Stomach (tissue), 4 donors: ENCODE measurements around the gene PPP1R1A.

Source experiments
- CTCF ChIP-seq, 7 experiments: fragments of 450-650 bp in 4 of 7; fragments of 200-600 bp in 3 of 7; sonication (generic) in 3 of 7; IDR thresholded peaks; one replicate each; pipeline ENCODE4 v1.5.1; 2016 to 2019; ENCODE audit warnings: antibody characterized with exemption in 7 of 7, control low read depth in 2 of 7, mild to moderate bottlenecking in 1 of 7
- EP300 ChIP-seq: sonication (generic); formaldehyde crosslinking; IDR thresholded peaks from one replicate; pipeline ENCODE4 v1.6.1; 2017; ENCODE audit warnings: antibody characterized with exemption
- POLR2A ChIP-seq, 4 donors: fragments of 450-650 bp; IDR thresholded peaks; one replicate each; pipeline ENCODE4 v1.6.1; 2016; ENCODE audit warnings: antibody characterized with exemption in 4 of 4, control low read depth in 2 of 4, mild to moderate bottlenecking in 1 of 4, moderate library complexity in 1 of 4
- POLR2AphosphoS5 ChIP-seq, 3 donors: sonication (generic); formaldehyde crosslinking; IDR thresholded peaks; one replicate each; pipeline ENCODE4 v1.6.1; 2016; ENCODE audit warnings: antibody characterized with exemption in 3 of 3

GRCh38 chr12:54608769-54609168 lies 20.3 kb upstream of the PPP1R1A start:
- TF ChIP-seq CTCF (IDR thresholded peaks at IDR 0.05), result no peak
- TF ChIP-seq POLR2A (IDR thresholded peaks at IDR 0.05), result no peak
- no peak for TF ChIP-seq EP300
- no peak for TF ChIP-seq POLR2AphosphoS5 (IDR thresholded peaks at IDR 0.05)
